Measurements from ENCODE around the gene CNOT3. TPM values are rescaled to one million over a fixed set of nuclear protein-coding genes. Genes with fewer than 3 reads are reported as not detected.
"Not testable (repeated sequence)": the region's sequence is repeated elsewhere in the genome, so short reads cannot be mapped to it uniquely, and the experiment has no call there.

CNOT3 gene
- total RNA-seq, 2 experiments from 2014 or later = 60.0 to 72.3 TPM

DNA sequence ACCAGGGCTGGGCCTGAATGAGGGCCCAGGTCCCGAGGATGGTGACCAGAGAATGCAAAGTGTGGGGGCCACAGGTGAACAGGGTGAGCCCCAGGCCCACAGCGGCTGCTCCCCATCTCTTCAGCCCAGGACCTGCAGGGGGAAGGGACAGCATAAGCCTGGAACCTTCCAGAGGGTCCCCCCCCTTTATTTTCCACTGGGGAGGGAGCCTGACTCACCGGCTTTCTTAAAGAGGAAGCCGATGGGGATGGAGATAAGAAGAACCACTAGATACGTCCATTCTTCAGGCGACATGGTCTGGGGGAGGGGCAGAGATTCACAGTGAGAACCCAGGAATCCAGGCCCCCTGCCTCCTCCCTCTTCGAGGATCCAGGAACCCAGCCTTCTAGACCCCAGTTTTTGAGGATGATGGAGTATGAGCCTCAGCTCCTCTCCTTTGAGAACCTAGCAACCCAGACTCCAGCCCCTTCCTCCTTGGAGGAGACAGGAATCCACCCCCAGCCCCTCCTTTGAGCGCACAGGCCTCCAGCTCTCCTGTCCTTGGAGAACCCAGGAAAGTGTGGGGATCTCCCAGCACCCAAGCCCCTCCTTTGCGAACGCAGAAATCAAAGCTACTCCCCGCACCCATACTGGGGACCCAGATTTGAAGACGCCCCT is 50.8 kb downstream of the CNOT3 start:
- no peak for ATAC-seq (ENCODE audit: low read depth)
- H3K9me3 Mint-ChIP-seq = no peaks in the 10 kb centered on the region
- DNase-seq = no peak
- POLR2A ChIA-PET = interaction anchor here (0.8 to 6.7 kb wide), 10 partner anchors 12 to 260 kb away, joined by 3 to 106 read pairs (median 6); partner anchors contain the start of genes LENG1, LENG8, RPS9 and TFPT
- H3K4me1 Mint-ChIP-seq = peaks cover 25% of the 10 kb centered on the region
- H3K27ac Mint-ChIP-seq = peak overlapping the region; percentile 81
- peaks cover 11% of the 10 kb centered on the region for H3K36me3 Mint-ChIP-seq
- H3K27me3 Mint-ChIP-seq = no peaks in the 10 kb centered on the region
- H3K4me3 Mint-ChIP-seq = peak overlapping the region; percentile 93

DNA sequence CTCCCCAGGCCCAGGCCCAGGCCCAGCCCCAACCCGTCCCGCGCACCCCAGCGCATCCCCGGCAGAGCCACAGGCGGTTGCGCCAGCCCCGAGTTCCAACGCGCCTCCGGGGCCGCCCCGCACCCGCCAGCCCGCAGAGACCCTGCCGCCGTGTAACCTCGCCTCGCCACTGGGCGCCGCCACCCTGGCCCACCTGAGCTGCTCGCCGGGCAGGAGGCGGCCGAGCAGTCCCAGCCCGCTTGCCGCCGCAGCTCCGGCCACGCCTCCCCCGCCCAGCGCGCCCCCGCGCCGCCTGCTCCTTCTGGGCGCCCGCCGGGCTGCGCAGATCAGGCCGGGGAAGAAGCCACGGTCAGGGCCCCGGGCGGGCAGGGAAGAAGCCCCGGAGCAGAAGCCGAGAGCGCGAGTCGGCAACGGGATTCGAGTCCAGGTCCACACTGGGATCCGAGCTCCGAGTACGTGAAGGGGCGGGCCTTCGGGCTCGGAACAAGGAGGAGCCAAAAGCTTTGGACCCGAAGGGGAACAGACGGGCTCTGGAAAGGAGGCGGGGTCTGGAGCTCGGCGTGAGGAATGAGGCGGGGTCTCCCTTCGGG is 51.7 kb downstream of the CNOT3 start, which contains the start of gene MBOAT7:
MBOAT7 (minus strand) TSS at position 436 of the 590 bp plus-strand sequence. CDS start 1,072 bp downstream, outside the sequence.
- H3K4me3 Mint-ChIP-seq = peak within 1 kb of the TSS; percentile 93
- H3K9me3 Mint-ChIP-seq = no peaks in the 10 kb centered on the region
- no peak for DNase-seq
- peaks cover 22% of the 10 kb centered on the region for H3K4me1 Mint-ChIP-seq
- POLR2A ChIA-PET = interaction anchor here (0.6 to 6.7 kb wide), 17 partner anchors 11 to 1465 kb away, joined by 3 to 106 read pairs (median 5); partner anchors contain the start of genes CNOT3, LENG1, LENG8 and RPS9
- ATAC-seq (ENCODE audit: low read depth) = peak; percentile 5
- H3K27ac Mint-ChIP-seq = peak within 1 kb of the TSS; percentile 97
- no peaks in the 10 kb centered on the region for H3K27me3 Mint-ChIP-seq
- H3K36me3 Mint-ChIP-seq = peaks cover 10% of the 10 kb centered on the region

DNA sequence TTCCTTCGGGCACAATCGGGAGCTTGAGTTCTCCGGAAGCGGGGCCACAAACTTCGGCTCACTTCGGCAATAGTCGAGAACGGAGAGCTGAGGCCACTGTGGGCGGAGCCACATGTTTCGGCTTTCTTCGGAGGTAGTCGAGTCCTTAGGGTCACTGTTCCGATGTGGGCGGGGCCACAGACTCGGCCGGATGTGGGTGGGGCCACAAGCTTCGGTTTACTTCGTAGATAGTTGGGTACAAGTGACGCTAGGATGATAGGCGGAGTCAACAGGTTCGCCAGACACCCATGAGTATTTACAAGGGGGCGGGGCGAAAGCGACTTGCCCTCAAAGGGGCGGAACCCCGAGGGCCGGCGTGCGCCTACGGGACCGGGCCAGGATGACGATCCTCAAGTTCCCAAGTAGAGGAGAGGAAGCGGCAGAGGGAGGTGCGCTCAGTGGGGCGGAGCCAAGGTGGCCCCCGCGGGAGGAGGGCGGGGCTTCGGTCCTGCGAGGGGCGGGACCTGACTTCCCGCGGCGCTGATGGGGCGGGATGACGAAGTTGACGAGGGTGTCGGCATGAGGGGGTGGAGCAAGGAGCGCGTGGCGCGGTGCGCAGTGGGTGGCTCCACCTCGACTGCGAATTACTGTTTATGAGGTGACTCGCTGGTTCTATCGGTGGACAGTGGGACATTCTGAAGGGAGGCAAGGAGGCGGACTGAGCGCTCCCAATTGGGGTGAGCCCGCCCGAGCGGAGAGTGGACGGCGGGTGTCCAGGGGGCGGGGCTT is 52.4 kb downstream of the CNOT3 start:
- Mint-ChIP-seq H3K27me3 (no peaks in the 10 kb centered on the region), H3K4me1 (peaks cover 22% of the 10 kb centered on the region), H3K27ac (peak overlapping the region; percentile 97), H3K9me3 (no peaks in the 10 kb centered on the region), H3K4me3 (peak overlapping the region; percentile 93), H3K36me3 (peaks cover 10% of the 10 kb centered on the region)
- ATAC-seq (ENCODE audit: low read depth) (peak; percentile 64), DNase-seq (peak; percentile 100)
- POLR2A ChIA-PET = interaction anchor here (0.6 to 6.7 kb wide), 21 partner anchors 10 to 1465 kb away, joined by 3 to 106 read pairs (median 5); partner anchors contain the start of genes CNOT3, LENG1, LENG8 and PRPF31

DNA sequence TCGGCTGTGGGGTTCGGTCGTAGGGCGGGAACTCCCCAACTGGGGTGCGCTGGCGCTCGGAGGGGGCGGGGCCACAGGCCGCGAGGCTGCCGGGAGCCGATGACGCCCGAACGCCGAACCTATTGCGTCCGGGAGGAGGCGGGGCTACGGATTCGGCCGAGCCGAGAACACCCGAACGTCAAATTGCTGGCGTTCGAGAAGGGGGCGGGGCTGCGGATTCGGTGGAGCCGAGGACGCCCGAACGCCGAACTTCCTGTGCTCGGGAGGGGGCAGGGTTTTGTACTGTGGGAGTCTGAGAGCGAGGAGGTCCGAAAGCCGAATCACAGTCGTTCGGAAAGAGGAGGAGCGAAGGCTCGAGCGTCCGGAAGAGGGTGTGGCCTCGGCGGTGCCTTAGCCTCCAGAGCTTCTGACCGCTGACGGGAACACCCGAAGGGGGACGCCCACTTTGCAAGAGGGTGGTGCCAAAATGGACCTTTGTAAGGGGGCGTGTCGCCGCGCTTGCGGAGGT is 53.0 kb downstream of the CNOT3 start:
- DNase-seq (peak; percentile 100), ATAC-seq (ENCODE audit: low read depth) (peak; percentile 58)
- Mint-ChIP-seq H3K27ac (peak overlapping the region; percentile 97), H3K36me3 (peaks cover 13% of the 10 kb centered on the region), H3K4me3 (peak overlapping the region; percentile 93), H3K9me3 (no peaks in the 10 kb centered on the region), H3K27me3 (no peaks in the 10 kb centered on the region), H3K4me1 (peaks cover 22% of the 10 kb centered on the region)
- POLR2A ChIA-PET = interaction anchor here (0.6 to 6.7 kb wide), 8 partner anchors 10 to 1090 kb away, joined by 3 to 106 read pairs (median 4); partner anchors contain the start of genes CNOT3, LENG1, PRPF31 and RPS9

DNA sequence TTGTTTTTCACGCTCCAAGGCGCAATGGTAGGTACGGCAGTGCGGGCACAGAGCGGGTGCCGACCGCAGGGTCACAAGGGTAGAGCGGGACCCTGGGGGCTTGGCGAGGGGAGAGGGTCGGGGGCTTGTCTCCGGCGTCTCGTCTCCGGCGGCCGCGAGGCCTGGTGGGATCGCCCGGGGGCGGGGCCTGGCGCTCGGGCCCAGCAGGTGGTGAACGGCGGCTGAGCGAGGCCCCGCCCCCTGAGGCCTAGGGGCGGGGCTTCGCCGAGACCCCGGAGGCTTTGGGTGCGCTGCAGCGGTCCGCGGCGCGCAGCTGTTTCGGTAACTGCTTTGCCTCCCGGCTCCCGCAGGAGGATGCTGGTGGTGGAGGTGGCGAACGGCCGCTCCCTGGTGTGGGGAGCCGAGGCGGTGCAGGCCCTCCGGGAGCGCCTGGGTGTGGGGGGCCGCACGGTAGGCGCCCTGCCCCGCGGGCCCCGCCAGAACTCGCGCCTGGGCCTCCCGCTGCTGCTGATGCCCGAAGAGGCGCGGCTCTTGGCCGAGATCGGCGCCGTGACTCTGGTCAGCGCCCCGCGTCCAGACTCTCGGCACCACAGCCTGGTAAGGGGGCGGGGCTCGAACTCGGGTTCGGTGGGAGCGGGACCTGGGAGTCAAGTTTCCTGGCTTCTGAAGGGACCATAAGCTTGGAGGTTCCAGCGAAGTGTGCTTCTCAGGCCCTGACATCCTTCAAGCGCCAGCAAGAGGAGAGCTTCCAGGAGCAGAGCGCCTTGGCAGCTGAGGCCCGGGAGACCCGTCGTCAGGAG is 53.6 kb downstream of the CNOT3 start, which contains the start of gene TSEN34:
TSEN34 (plus strand) TSS at position 298 of the 800 bp plus-strand sequence; CDS start at position 355, 57 bp downstream.
- Mint-ChIP-seq H3K36me3 (peaks cover 12% of the 10 kb centered on the region), H3K27me3 (no peaks in the 10 kb centered on the region), H3K4me3 (peak within 1 kb of the TSS; percentile 93), H3K27ac (peak within 1 kb of the TSS; percentile 97), H3K9me3 (no peaks in the 10 kb centered on the region), H3K4me1 (peaks cover 22% of the 10 kb centered on the region)
- POLR2A ChIA-PET = interaction anchor here (0.7 to 6.7 kb wide), 9 partner anchors 9 to 1089 kb away, joined by 3 to 106 read pairs (median 7); partner anchors contain the start of genes CNOT3, LENG1, PRPF31 and RPS9
- ATAC-seq (ENCODE audit: low read depth) (peak; percentile 15), DNase-seq (peak; percentile 97)

DNA sequence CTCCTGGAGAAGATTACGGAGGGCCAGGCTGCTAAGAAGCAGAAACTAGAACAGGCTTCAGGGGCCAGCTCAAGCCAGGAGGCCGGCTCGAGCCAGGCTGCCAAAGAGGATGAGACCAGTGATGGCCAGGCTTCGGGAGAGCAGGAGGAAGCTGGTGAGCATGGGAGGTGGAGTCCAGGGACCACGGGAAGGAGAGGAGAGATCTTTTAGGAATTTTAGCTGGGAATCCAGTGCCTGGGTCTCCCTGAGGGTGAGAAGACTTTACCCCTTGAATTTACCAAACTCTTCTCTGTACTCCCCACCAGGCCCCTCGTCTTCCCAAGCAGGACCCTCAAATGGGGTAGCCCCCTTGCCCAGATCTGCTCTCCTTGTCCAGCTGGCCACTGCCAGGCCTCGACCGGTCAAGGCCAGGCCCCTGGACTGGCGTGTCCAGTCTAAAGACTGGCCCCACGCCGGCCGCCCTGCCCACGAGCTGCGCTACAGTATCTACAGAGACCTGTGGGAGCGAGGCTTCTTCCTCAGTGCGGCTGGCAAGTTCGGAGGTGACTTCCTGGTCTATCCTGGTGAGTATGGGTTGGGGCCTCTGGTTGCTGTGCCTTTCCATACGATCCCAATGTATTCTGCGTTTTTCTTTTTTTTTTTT is 54.4 kb downstream of the CNOT3 start:
- POLR2A ChIA-PET = interaction anchor here (1.0 to 6.7 kb wide), 6 partner anchors 8 to 1089 kb away, joined by 3 to 106 read pairs (median 10); partner anchors contain the start of genes LENG1, PRPF31, RPS9 and TFPT
- H3K4me1 Mint-ChIP-seq = peaks cover 22% of the 10 kb centered on the region
- no peaks in the 10 kb centered on the region for H3K9me3 Mint-ChIP-seq
- H3K4me3 Mint-ChIP-seq = peak overlapping the region; percentile 93
- no peak for ATAC-seq (ENCODE audit: low read depth)
- H3K36me3 Mint-ChIP-seq = peaks cover 9% of the 10 kb centered on the region
- no peak for DNase-seq
- H3K27ac Mint-ChIP-seq = peak overlapping the region; percentile 81
- no peaks in the 10 kb centered on the region for H3K27me3 Mint-ChIP-seq

DNA sequence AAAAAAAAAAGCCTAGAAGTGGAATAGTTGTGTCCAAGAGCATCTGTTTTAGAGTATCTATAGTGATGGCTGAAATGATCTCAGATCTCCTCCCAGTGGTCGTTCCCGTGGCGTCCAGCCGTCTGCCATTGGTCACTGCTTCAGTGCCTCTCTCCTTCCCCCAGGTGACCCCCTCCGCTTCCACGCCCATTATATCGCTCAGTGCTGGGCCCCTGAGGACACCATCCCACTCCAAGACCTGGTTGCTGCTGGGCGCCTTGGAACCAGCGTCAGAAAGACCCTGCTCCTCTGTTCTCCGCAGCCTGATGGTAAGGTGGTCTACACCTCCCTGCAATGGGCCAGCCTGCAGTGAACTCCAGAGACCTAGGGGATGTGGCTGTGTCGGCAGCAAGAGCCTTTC is 55.4 kb downstream of the CNOT3 start:
- Mint-ChIP-seq H3K4me3 (peak overlapping the region; percentile 18), H3K9me3 (no peaks in the 10 kb centered on the region), H3K4me1 (peaks cover 14% of the 10 kb centered on the region), H3K36me3 (peaks cover 9% of the 10 kb centered on the region), H3K27me3 (no peaks in the 10 kb centered on the region), H3K27ac (no peak overlapping the region)
- POLR2A ChIA-PET = interaction anchor here (1.8 to 6.7 kb wide), 4 partner anchors 7 to 78 kb away, joined by 7 to 106 read pairs (median 13); partner anchors contain the start of genes PRPF31, RPS9 and TFPT
- DNase-seq = no peak
- no peak for ATAC-seq (ENCODE audit: low read depth)

DNA sequence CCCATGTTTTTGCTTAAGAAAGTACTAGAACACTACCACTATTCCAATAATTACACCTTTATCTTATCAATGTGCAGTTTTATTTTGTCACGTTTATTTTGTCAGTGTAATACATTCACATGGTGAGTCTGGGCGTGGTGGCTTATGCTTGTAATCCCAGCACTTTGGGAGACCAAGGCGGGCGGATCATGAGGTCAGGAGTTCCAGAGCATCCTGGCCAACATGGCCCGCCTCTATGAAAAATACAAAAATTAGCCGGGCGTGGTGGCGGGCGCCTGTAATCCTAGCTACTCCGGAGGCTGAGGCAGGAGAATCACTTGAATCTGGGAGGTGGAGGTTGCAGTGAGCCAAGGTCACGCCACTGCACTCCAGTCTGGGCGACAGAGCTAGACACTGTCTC is 56.9 kb downstream of the CNOT3 start:
- H3K4me1 Mint-ChIP-seq = peaks cover 14% of the 10 kb centered on the region
- H3K4me3 Mint-ChIP-seq; H3K27me3 Mint-ChIP-seq; ATAC-seq (ENCODE audit: low read depth); H3K9me3 Mint-ChIP-seq; H3K27ac Mint-ChIP-seq; DNase-seq; H3K36me3 Mint-ChIP-seq; POLR2A ChIA-PET: not testable (repeated sequence)

DNA sequence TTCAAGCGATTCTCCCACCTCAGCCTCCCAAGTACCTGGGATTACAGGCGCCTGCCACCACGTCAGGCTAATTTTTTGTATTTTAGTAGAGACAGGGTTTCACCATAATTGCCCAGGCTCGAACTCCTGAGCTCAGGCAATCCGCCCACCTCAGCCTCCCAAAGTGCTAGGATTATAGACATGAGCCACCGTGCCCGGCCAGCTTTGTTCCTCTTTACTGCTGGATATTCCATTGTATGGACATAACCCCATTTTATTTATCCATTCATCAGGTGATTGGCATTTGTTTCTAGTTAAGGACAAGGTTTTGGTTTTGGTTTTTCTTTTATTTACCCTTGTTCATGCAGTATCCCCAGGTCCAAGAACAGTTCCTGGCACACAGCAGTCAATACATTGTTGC is 59.0 kb downstream of the CNOT3 start:
- Mint-ChIP-seq H3K36me3 (peaks cover 13% of the 10 kb centered on the region), H3K9me3 (no peaks in the 10 kb centered on the region), H3K27me3 (no peaks in the 10 kb centered on the region), H3K27ac (no peak overlapping the region), H3K4me1 (peaks cover 17% of the 10 kb centered on the region), H3K4me3 (no peak overlapping the region)
- POLR2A ChIA-PET = no interaction called here
- ATAC-seq (ENCODE audit: low read depth) (no peak), DNase-seq (no peak)

DNA sequence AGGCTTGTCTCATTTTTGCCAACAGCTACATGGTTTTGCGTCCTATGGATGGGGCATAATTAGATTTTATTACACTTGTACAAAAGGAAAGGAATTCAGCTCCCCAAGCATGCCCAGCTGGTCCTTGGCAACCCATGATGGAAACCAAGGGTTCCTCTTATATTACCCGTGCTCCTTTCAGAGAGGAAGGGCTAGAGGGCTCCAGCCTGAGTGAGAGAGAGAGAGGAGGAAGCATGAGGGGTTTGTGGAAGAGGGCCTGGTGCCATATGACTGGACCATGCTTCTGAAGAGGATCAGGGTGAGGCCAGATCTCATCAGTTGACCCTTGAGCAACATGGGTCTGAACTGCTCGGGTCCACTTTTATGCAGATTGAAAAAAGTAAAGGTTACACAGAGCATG is 59.6 kb downstream of the CNOT3 start:
- H3K4me3 Mint-ChIP-seq = no peak overlapping the region
- H3K36me3 Mint-ChIP-seq = peaks cover 18% of the 10 kb centered on the region
- DNase-seq = no peak
- POLR2A ChIA-PET = no interaction called here
- H3K9me3 Mint-ChIP-seq = no peaks in the 10 kb centered on the region
- H3K4me1 Mint-ChIP-seq = peaks cover 17% of the 10 kb centered on the region
- ATAC-seq (ENCODE audit: low read depth) = no peak
- H3K27me3 Mint-ChIP-seq = no peaks in the 10 kb centered on the region
- H3K27ac Mint-ChIP-seq = no peak overlapping the region

DNA sequence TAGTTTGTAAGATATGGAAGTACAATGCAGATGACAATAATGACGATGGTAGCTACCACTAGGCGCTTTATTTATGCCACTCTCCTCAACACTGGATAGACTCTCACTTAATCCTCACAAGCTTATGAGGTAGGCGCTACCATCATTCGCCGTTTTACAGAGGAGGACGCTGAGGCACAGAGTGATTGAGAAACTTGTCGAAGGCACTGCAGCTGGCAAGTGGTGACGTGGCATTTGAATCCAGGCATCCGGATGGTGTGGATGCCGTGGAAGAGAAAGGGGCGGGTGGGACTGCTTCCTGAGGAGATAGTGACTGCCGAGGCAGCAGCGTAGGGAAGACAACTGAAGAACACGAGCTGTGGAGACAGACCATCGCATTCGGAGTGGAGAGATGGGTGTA is 61.8 kb downstream of the CNOT3 start:
- Mint-ChIP-seq H3K27me3 (no peaks in the 10 kb centered on the region), H3K4me1 (peaks cover 29% of the 10 kb centered on the region), H3K36me3 (peaks cover 23% of the 10 kb centered on the region), H3K27ac (peak overlapping the region; percentile 54), H3K9me3 (no peaks in the 10 kb centered on the region), H3K4me3 (peak overlapping the region; percentile 100)
- POLR2A ChIA-PET = interaction anchor here (5.7 kb wide), 1 partner anchor 10 kb away, joined by 106 read pairs; the partner anchor contains the start of genes MBOAT7 and TSEN34
- ATAC-seq (ENCODE audit: low read depth) (no peak), DNase-seq (no peak)

Measured in activated naive CD8-positive, alpha-beta T cell treated with anti-CD3 and anti-CD28 coated beads, Interleukin-2, amount 10 ng/mL, durations not matched to agents 7 days and 5 days (primary cell).